Prostate gland (tissue), 2 donors: ENCODE data around the gene EIF3M. TPM values are rescaled to one million over a fixed set of nuclear protein-coding genes. Genes with fewer than 3 reads are reported as not detected.

Experiments used
- DNase-seq: peaks from one replicate; pipeline ENCODE4 v3.0.0-alpha.2; 2019; ENCODE audit warnings: low spot score
- H3K27ac ChIP-seq, 2 donors: fragments of 200-600 bp; sonication (generic); 2 replicates each; pipeline ENCODE4 v1.5.1; 2017 to 2019
- H3K27me3 ChIP-seq: fragments of 200-600 bp; sonication (generic); replicated peaks from 2 replicates; pipeline ENCODE4 v1.5.1; 2019; ENCODE audit not compliant: insufficient read depth
- H3K36me3 ChIP-seq, 2 donors: fragments of 200-600 bp; sonication (generic); 1 replicate in 1 of 2; 2 replicates in 1 of 2; pipeline versions ENCODE4 v1.5.1 to v1.8.1; 2017 to 2019
- H3K4me1 ChIP-seq: fragments of 200-600 bp; sonication (generic); replicated peaks from 2 replicates; pipeline ENCODE4 v1.5.1; 2019
- H3K4me3 ChIP-seq, 2 donors: fragments of 200-600 bp; sonication (generic); 2 replicates each; pipeline ENCODE4 v1.5.1; 2017 to 2019
- H3K9me3 ChIP-seq: fragments of 200-600 bp; sonication (generic); 2 replicates; pipeline ENCODE4 v1.5.1; 2017
- CTCF ChIP-seq, 4 experiments: fragments of 200-600 bp in 2 of 4; fragments of 450-650 bp in 2 of 4; sonication (generic) in 2 of 4; IDR thresholded peaks; 1 replicate in 3 of 4; 2 replicates in 1 of 4; pipeline ENCODE4 v1.5.1; 2016 to 2019; ENCODE audit warnings: antibody characterized with exemption in 4 of 4, mild to moderate bottlenecking in 2 of 4, moderate library complexity in 2 of 4
- POLR2A ChIP-seq: fragments of 450-650 bp; IDR thresholded peaks from one replicate; pipeline ENCODE4 v1.6.1; 2016; ENCODE audit warnings: antibody characterized with exemption, mild to moderate bottlenecking
- POLR2AphosphoS5 ChIP-seq: sonication (generic); formaldehyde crosslinking; IDR thresholded peaks from one replicate; pipeline ENCODE4 v1.6.1; 2017; ENCODE audit warnings: antibody characterized with exemption
- WGBS: methylation state at CpG from one replicate; pipeline ENCODE4 v1.1.5; 2018; 5-methylcytosine and 5-hydroxymethylcytosine counted together
- intact Hi-C: fragments of 100-400 bp; cut with DNase I; formaldehyde crosslinking; loops from one replicate; pipeline ENCODE4 v1.14.2; 2022
- total RNA-seq, 2 donors: library from RNA; depleted of rRNA; stranded (reverse); fragments of >200 nt; gene quantifications; one replicate each; pipeline ENCODE4 v1.1.0, GENCODE V29; 2016

Gene EIF3M
- total RNA-seq, 2 donors from 2014 or later, result 353 to 458 TPM

- no peaks in the 10 kb centered on the region for H3K27me3 ChIP-seq
- no peaks in the 10 kb centered on the region for H3K36me3 ChIP-seq
- H3K4me3 ChIP-seq, result no peak overlapping the region
- no peaks in the 10 kb centered on the region for H3K4me1 ChIP-seq
- intact Hi-C loops, result no loop called here
- WGBS, result 50% methylated on average over 1 of the region's 1 CpG
- no peak for DNase-seq
- no peaks in the 10 kb centered on the region for H3K9me3 ChIP-seq
- no peak for TF ChIP-seq POLR2A
- TF ChIP-seq CTCF (IDR thresholded peaks at IDR 0.05), result no peak
- TF ChIP-seq POLR2AphosphoS5, result no peak
- H3K27ac ChIP-seq, result no peak overlapping the region
Observed at GRCh38 chr11:32643526-32643925, 59.9 kb downstream of the EIF3M start.

Other genes starting within 250 kb of the EIF3M start
- 100 to 1,000 TPM in 1 of 2 donors, under 1 TPM in 1; 0.14 to 170 TPM for gene WT1, start 148.3 kb upstream of the EIF3M start, total RNA-seq
- gene CCDC73, start 210.8 kb downstream of the EIF3M start, total RNA-seq, result 1 to 10 TPM in 1 of 2 donors, under 1 TPM in 1; 0.09 to 2.7 TPM
- 10 to 100 TPM in 1 of 2 donors, 1 to 10 TPM in 1; 5.2 to 21.7 TPM for gene PRRG4, start 246.1 kb downstream of the EIF3M start, total RNA-seq